Measurements from ENCODE around the gene MISP3.

DNA sequence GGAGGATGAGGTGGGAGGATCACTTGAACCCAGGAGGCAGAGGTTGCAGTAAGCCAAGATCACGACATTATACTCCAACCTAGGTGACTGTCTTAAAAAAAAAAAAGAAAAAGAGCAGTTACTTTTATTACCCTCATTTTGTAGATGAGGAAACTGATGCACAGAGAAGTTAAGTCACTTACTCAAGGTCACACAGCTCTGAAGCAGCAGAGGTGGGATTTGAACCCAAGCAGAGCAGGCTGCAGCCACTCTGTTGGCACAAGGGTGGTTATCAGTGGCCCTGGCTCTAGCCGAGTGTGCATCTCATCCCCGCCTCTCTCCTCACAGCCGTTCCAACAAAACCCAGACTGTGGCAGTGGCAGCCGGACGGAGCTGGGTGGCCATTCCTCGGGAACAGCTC is 33.4 kb upstream of the MISP3 start:
- TF ChIP-seq, protein P1, sequence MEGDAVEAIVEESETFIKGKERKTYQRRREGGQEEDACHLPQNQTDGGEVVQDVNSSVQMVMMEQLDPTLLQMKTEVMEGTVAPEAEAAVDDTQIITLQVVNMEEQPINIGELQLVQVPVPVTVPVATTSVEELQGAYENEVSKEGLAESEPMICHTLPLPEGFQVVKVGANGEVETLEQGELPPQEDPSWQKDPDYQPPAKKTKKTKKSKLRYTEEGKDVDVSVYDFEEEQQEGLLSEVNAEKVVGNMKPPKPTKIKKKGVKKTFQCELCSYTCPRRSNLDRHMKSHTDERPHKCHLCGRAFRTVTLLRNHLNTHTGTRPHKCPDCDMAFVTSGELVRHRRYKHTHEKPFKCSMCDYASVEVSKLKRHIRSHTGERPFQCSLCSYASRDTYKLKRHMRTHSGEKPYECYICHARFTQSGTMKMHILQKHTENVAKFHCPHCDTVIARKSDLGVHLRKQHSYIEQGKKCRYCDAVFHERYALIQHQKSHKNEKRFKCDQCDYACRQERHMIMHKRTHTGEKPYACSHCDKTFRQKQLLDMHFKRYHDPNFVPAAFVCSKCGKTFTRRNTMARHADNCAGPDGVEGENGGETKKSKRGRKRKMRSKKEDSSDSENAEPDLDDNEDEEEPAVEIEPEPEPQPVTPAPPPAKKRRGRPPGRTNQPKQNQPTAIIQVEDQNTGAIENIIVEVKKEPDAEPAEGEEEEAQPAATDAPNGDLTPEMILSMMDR (conservative IDR thresholded peaks at IDR 0.05): no peak
- TF ChIP-seq ZFX (IDR thresholded peaks at IDR 0.05): no peak
